Endodermal cell (in vitro differentiated cells): ENCODE data around the gene CD52. TPM values are rescaled to one million over a fixed set of nuclear protein-coding genes. Genes with fewer than 3 reads are reported as not detected.

Experiments used
- DNase-seq: peaks from one replicate; pipeline ENCODE4 v3.0.0-alpha.2; 2017
- H3K27ac ChIP-seq: 2 replicates; pipeline ENCODE4 v1.5.1; 2013; ENCODE audit warnings: mild to moderate bottlenecking, low read depth, low read length, moderate library complexity
- H3K27me3 ChIP-seq: 2 replicates; pipeline ENCODE4 v1.6.1; 2013; ENCODE audit warnings: mild to moderate bottlenecking, low read length, moderate library complexity; ENCODE audit not compliant: insufficient read depth, control insufficient read depth, poor library complexity, severe bottlenecking
- H3K36me3 ChIP-seq: 2 replicates; pipeline ENCODE4 v1.7.0; 2013; ENCODE audit warnings: mild to moderate bottlenecking, low read length, moderate library complexity; ENCODE audit not compliant: control insufficient read depth, insufficient read depth
- H3K4me1 ChIP-seq: one replicate; pipeline ENCODE4 v1.7.0; 2013; ENCODE audit warnings: low read length; ENCODE audit not compliant: control insufficient read depth, insufficient read depth
- H3K4me3 ChIP-seq: 2 replicates; pipeline ENCODE4 v1.5.1; 2013; ENCODE audit warnings: mild to moderate bottlenecking, low read length, moderate library complexity
- H3K9ac ChIP-seq: 2 replicates; pipeline ENCODE4 v1.6.1; 2013; ENCODE audit warnings: mild to moderate bottlenecking, low read length, moderate library complexity; ENCODE audit not compliant: poor library complexity, severe bottlenecking; ENCODE audit errors: extremely low read depth
- H3K9me3 ChIP-seq: 2 replicates; pipeline ENCODE4 v1.6.1; 2013; ENCODE audit warnings: mild to moderate bottlenecking, low read length, moderate library complexity; ENCODE audit not compliant: control insufficient read depth
- H3K27ac Mint-ChIP-seq: 2 replicates; pipeline ENCODE4 v1.8.0; 2020; ENCODE audit warnings: mixed read lengths
- H3K27me3 Mint-ChIP-seq: 2 replicates; pipeline ENCODE4 v1.8.0; 2021; ENCODE audit warnings: mild to moderate bottlenecking, mixed read lengths; ENCODE audit not compliant: insufficient read depth
- H3K36me3 Mint-ChIP-seq: 2 replicates; pipeline ENCODE4 v1.8.0; 2020; ENCODE audit warnings: low read depth, mixed read lengths
- H3K4me1 Mint-ChIP-seq: 2 replicates; pipeline ENCODE4 v1.8.0; 2020; ENCODE audit warnings: mixed read lengths
- H3K4me3 Mint-ChIP-seq: 2 replicates; pipeline ENCODE4 v1.8.0; 2020; ENCODE audit warnings: mild to moderate bottlenecking, moderate library complexity, mixed read lengths
- H3K9me3 Mint-ChIP-seq: 2 replicates; pipeline ENCODE4 v1.8.0; 2020; ENCODE audit warnings: mild to moderate bottlenecking, mixed read lengths
- WGBS, 2 experiments: methylation state at CpG; one replicate each; pipeline versions ENCODE4 v1.1.5 to v1.1.7; 2013; ENCODE audit warnings: missing lambda C conversion rate in 2 of 2, mixed read lengths in 1 of 2; ENCODE audit not compliant: insufficient coverage in 1 of 2, insufficient read length in 1 of 2; 5-methylcytosine and 5-hydroxymethylcytosine counted together
- total RNA-seq, 2 donors: library from RNA; stranded (reverse); fragmentation: NEBNext Ultra II Directional in 1 of 2; extraction: Animal tissue kit (Norgen Biotek cat#: 25700) in 1 of 2; gene quantifications; 2 replicates in 1 of 2; 3 replicates in 1 of 2; pipeline ENCODE4 v1.2.1, GENCODE V29; 2021
- TF ChIP-seq, protein P1 (sequence below): fragments of 200-600 bp; sonication (generic); conservative IDR thresholded peaks from 2 replicates; pipeline ENCODE4 v1.5.0; 2021; ENCODE audit warnings: antibody characterized with exemption, mild to moderate bottlenecking

CD52 gene
- total RNA-seq, 2 donors from 2014 or later: 3.7 to 4.4 TPM

DNA sequence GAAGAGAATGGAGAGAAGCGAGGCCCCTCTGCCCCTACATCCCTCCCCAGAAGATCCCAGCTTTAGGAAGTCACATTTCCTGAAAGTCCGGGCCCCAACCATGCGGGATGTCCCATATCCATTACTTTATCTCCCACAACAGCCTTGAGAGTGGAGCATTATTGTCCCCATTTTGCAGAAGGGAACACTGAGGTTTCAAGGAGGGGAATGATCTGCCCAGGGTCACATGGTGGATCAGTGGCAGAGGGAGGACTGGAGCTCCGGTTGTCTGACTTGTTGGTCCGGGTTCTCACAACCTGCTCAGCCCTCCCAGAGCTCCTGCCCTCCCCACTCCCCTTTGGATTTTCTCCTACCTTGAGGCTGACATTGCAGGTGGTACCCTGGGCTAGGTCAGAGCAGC lies 38.3 kb downstream of the CD52 start:
- Mint-ChIP-seq H3K27ac (no peak overlapping the region), H3K27me3 (peaks cover 35% of the 10 kb centered on the region), H3K4me3 (no peak overlapping the region), H3K4me1 (peaks cover 27% of the 10 kb centered on the region), H3K9me3 (no peaks in the 10 kb centered on the region), H3K36me3 (no peaks in the 10 kb centered on the region)
- no peaks in the 10 kb centered on the region for H3K9me3 ChIP-seq
- peaks cover 12% of the 10 kb centered on the region for H3K4me1 ChIP-seq
- TF ChIP-seq, protein P1, sequence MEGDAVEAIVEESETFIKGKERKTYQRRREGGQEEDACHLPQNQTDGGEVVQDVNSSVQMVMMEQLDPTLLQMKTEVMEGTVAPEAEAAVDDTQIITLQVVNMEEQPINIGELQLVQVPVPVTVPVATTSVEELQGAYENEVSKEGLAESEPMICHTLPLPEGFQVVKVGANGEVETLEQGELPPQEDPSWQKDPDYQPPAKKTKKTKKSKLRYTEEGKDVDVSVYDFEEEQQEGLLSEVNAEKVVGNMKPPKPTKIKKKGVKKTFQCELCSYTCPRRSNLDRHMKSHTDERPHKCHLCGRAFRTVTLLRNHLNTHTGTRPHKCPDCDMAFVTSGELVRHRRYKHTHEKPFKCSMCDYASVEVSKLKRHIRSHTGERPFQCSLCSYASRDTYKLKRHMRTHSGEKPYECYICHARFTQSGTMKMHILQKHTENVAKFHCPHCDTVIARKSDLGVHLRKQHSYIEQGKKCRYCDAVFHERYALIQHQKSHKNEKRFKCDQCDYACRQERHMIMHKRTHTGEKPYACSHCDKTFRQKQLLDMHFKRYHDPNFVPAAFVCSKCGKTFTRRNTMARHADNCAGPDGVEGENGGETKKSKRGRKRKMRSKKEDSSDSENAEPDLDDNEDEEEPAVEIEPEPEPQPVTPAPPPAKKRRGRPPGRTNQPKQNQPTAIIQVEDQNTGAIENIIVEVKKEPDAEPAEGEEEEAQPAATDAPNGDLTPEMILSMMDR: no peak
- H3K27me3 ChIP-seq: peaks cover 22% of the 10 kb centered on the region
- no peak overlapping the region for H3K9ac ChIP-seq
- H3K4me3 ChIP-seq: no peak overlapping the region
- H3K27ac ChIP-seq: no peak overlapping the region
- DNase-seq: no peak
- no peaks in the 10 kb centered on the region for H3K36me3 ChIP-seq
- 92% methylated on average over 5 of the region's 5 CpGs; no CpG with 5 or more reads in 1 of the 2 experiments for WGBS, 2 experiments

DNA sequence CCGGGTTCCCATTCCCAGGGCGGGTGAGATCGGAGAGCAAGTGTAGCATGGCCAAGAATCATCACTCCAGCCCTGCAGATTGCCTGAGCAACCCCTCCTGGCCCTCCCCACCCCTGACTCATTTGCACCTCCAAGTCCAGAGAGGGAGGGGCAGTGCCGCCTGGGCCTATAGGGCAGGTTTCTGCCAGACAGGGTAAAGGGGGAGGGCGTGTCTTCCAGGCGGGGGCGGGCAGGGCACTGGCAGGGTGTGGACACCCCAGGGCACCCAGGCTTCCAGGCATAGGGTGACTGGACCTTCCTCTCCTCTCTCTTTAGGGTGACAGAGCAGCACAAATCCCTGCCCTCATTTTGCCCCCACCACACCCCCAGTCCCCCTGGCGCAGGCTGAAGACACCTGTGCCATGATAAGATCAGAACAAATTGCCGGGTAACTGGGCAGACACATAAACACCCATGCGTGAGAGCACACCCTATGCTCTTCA lies 39.4 kb downstream of the CD52 start:
- no peak overlapping the region for H3K4me3 ChIP-seq
- H3K9me3 ChIP-seq: no peaks in the 10 kb centered on the region
- no peak for DNase-seq
- Mint-ChIP-seq H3K4me3 (no peak overlapping the region), H3K4me1 (peaks cover 20% of the 10 kb centered on the region), H3K36me3 (no peaks in the 10 kb centered on the region), H3K27me3 (peaks cover 45% of the 10 kb centered on the region), H3K27ac (no peak overlapping the region), H3K9me3 (no peaks in the 10 kb centered on the region)
- TF ChIP-seq, protein P1: no peak
- no peak overlapping the region for H3K27ac ChIP-seq
- H3K27me3 ChIP-seq: peaks cover 32% of the 10 kb centered on the region
- peaks cover 4% of the 10 kb centered on the region for H3K4me1 ChIP-seq
- H3K9ac ChIP-seq: no peak overlapping the region
- no peaks in the 10 kb centered on the region for H3K36me3 ChIP-seq
- 86 to 87% methylated on average over 4 to 9 of the region's 10 CpGs for WGBS, 2 experiments

DNA sequence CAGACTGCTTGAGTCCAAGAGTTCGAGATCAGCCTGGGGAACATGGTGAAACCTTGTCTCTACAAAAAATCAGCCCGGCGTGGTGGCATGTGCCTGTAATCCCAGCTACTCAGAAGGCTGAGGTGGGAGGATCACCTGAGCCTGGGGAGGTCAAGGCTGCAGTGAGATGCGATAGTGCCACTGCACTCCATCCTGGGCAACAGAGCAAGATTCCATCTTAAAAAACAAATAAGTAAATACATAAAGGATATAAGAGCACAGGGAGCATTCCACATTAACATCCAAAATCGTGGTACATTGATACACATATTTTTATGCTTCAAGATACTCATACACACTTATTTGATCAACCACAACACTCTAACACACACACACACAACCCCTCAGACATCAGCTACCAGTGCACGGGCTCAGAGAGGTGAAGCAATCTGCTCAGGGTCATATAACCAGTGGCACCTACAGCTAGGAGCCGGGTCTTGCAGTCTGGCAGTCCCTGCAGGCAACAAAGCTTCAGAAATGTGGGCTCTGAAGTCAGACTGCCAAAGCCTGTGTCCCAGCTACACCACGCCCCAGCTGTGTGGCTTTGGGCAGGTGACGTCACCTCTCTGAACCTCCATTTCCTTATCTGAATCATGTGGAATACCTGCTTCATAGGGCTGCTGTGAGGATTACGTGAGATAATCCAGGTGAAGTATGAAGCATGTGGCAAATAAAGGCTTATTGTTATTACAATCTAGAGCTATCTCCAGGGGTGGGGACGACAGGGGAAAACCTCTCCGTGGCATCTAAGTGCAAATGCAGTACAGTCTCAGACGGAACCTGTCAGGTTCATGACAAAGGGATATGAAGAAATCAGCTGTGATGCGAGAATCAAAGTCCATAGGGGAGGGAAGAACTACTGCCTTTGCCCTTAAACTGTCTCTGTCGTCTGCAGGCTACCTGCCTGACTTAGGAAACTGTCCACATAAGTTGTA lies 40.9 kb downstream of the CD52 start:
- peaks cover 36% of the 10 kb centered on the region for H3K27me3 ChIP-seq
- H3K4me3 ChIP-seq: no peak overlapping the region
- TF ChIP-seq, protein P1: no peak
- H3K9me3 Mint-ChIP-seq: no peaks in the 10 kb centered on the region
- no peaks in the 10 kb centered on the region for H3K36me3 Mint-ChIP-seq
- H3K4me1 ChIP-seq: peaks cover 4% of the 10 kb centered on the region
- H3K27ac ChIP-seq: no peak overlapping the region
- H3K36me3 ChIP-seq: no peaks in the 10 kb centered on the region
- WGBS, 2 experiments: 67 to 71% methylated on average over 13 to 15 of the region's 15 CpGs
- peaks cover 60% of the 10 kb centered on the region for H3K27me3 Mint-ChIP-seq
- H3K4me3 Mint-ChIP-seq: peak overlapping the region; percentile 62
- no peak overlapping the region for H3K27ac Mint-ChIP-seq
- no peak overlapping the region for H3K9ac ChIP-seq
- H3K9me3 ChIP-seq: no peaks in the 10 kb centered on the region
- peaks cover 17% of the 10 kb centered on the region for H3K4me1 Mint-ChIP-seq
- peak; percentile 79 for DNase-seq
